ENCODE data around the gene PEDS1.
A peak's percentile ranks its signal among the peaks of the same experiment; 100 is the strongest.
"Not testable (repeated sequence)": the region's sequence is repeated elsewhere in the genome, so short reads cannot be mapped to it uniquely, and the experiment has no call there.

The PEDS1 gene

DNA sequence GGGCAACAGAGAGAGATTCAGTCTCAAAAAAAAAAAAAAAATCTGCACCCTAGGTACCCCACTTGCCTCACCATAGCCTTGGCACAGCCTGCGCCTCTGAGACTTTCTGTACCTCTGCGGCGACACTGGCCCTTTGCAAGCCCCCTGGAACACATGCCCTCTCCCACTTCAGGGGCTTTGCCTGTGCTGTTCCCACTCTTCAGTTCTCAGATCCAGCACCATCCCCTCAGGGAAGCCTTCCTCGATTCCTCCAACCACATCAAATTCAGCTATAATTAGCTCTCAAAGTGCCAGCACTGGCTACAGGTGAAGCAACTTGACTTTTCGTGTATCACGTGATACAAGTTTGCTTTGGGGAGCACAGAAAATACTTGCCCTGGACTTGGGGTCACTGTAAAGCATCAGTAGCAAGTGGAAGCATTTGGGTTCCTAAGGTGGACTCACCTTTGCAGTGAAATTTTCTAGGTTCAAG lies 38.4 kb downstream of the PEDS1 start:
- no peak for DNase-seq

DNA sequence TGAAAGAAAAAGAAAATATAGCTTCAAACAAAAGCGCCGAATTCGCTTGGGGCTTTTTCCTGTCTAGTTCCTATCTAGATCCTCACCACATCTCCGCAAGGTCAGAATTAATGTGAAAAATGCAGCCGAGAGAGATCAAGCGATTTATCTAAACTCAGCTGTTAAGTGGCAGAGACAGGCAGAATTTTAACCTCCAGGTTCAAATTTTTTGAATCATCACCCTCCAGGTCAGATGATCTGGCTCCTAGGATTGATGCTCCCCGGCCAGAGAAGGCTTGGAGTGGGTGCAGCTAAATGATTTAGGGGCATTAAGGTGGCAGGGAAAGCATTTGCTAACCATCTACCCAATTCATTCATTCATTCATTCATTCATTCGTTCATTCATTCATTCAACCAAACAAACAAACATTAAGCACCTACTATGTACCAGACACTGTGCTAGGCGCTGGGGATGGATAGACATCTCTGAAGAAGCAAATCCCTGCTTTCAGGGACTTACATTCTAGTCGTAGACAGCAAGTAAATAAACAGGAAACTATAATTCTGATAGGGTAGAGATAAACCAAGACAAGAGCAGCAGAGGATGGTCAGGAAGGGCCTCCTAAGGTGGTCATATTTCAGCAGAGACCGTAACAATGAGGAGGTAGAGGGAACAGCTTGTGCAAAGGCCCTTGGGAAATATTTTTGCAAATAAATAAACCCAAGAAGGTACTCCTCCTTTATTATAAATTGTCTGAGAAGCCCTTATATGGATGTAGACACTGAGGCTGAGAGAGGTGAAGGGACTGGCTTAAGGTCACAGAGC lies 39.9 kb downstream of the PEDS1 start:
- no peak for DNase-seq

DNA sequence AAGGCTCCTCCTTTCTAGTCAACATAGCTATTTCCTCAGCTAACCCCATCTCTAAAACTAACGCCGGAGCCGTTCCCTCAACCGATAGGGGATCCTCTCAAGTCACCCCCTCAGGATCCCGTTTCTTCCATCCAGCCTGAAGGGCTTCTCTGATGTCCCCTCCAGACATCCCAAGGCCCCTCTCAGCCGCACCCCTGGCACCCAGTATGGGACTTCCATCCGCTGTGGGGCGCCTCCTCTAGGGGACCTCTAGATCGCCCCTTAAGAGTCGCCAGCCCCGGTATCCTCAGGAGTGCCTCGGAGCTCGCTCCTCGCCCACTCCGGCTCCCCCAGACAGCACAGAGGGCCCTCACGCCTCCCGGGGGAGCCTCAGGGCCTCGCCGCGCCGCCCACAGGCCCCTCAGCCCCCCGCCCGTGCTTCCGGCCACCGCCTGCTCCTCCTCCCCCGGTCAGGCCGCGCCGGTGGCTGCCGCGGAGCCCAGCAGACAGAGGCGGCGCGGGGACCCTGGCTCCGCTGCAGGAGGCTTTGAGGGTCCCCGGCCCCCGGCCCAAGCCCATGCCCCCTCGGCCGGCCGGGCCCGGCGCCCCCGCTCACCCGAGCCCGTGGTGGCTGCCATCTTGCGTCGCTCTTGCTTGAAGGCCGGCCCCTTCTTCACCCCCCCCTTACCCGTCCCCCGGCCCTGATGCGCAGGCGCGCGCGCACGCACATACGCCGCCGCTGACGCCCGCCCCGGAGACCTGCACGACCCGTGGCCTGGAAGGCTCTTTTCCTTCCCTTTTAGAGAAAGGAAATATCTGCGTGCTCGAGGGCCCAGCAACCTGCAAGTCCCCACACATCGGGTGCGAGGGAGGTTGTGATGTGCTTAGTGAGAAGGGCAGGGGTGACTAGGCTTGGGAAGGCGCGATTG lies 40.8 kb downstream of the PEDS1 start, which contains the start of gene UBE2V1:
Gene UBE2V1 (minus strand): TSS at position 639 of the 908 bp plus-strand sequence. CDS start 22 bp downstream, at position 617.
- peak; percentile 25 to 92 (median 86) for DNase-seq

DNA sequence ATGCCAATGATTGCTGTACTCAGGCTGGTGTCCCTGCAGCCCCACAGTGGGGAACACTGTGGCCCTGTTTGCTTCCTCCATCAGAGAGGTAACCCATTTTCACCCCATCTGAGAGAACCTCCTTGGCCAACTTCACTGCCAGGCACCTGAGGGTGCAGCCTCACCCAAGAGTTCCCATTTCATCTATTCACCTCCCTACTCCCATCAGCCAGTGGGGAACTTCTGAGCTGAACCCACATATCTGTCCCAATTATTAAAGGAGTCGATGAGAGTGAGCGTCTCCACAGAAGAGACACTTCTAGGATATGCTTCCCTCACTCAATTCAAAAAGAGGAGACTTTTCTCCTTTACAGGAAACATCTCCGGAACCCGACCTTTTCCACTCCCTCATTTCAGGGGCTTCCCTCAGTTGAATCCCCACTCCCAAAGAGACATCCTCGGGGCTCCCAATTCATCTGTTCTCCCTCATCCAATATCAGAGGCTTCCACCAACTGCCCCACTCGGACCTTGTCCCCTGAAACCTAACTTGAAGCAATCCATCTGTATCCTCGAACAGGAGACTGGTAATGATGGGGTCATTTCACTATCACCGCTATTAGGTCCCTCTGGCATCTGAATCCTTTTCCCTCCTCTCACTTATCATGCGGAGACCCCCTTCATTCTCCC lies 41.6 kb downstream of the PEDS1 start:
- no peak for DNase-seq

DNA sequence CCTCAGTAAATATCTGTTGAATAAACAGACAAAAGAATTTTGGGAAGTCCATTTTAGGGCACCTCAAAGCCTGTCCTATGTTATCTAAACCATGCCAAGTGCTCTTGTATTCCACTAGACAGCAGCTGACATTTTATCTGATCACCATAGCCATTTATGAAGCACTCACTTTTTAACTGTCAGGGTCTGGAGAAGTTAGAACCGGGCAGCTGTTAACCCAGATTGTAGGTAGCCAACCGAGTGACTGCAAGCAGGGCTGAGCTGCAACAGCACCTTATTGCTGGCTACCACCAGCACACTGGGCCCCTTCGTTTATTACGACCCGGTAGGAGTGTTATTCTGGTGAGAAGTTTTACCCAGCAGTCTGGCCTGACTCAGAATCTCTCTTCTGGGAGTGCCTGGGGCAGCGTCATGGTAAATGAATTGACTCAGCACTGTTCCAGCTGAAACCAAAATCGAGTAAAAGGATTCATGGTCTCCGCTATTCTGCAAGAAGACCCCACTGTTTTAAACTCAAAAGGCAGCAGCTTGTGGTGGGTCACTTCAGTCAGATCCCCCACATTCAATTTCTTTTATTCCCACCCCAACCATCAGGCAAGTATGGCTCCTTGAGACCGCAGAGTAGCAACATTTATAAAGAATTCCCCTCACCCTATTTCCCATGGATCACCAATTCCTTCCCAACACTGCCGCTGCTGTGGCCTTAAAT lies 42.2 kb downstream of the PEDS1 start:
- no peak for DNase-seq

DNA sequence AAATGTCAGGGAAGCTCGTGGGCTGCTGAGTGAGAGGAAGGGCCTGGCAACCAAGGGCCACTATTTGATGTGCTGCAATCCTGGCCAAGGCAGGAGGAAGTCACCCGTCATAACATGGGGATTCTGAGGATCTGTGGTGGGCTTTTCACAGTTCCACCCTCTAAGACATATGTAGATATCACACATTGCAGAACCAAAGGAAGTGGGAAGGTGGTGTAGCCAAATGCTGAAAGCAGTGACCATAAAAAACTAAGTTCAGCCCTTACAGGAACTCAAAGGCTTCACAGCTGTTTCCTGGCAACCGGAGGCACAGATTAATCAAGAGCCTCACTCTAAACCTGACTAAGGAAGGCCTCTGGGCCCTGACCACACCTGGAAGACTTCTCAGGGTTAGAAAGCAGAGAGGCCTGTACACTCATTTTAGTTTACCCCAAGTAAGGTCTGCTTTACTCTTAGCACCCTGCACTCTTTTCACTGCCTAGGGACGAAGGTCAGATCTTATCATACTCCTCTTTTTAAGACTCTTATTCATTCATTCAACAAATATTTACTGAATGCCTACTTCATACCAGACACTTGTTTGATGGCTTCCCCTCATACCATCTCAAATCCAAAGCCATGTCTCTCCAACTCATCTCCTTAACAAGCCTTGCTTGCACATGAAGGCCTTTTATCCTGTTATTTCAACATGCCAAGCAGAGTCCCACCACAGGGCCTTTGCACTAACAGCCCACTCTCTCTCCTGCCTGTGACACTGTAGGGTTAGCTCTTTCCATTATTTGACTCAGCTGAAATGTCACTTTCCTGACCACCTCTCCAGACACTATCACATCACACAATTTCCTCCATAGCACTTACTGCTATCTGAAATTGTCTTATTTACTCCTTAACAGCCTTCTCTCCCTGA lies 43.1 kb downstream of the PEDS1 start:
- DNase-seq: no peak

DNA sequence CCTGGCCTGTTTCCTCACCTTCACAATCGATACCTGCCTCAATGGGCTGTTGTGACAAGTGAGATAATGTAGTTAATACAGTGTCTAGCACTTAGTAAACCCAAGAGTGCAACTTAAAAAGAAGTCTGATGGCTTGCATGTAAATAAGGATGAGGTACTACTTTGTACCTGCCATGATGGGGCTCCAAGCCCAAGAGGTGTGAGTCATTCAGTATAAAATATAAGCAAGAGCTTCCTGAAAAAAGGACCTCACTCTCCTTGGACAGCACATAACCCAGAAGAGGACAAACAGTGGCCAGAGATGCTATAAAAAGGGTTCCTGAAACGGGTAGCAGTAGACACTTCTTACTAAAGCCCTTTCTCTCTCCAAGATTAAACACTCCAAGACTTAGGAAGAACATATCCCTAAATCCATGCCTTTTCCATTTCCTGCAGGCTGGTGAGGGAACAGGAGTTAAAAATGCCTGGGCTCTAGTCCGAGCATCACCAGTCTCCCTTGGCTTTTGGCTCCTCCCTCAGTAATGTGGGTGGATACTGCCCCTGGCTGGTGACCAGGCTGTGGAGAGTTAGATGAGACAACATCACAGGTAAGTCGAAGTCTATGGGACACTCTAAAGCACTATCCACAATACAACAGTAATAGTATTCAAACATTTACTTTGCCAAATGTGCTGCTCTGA lies 44.8 kb downstream of the PEDS1 start:
- DNase-seq: no peak

DNA sequence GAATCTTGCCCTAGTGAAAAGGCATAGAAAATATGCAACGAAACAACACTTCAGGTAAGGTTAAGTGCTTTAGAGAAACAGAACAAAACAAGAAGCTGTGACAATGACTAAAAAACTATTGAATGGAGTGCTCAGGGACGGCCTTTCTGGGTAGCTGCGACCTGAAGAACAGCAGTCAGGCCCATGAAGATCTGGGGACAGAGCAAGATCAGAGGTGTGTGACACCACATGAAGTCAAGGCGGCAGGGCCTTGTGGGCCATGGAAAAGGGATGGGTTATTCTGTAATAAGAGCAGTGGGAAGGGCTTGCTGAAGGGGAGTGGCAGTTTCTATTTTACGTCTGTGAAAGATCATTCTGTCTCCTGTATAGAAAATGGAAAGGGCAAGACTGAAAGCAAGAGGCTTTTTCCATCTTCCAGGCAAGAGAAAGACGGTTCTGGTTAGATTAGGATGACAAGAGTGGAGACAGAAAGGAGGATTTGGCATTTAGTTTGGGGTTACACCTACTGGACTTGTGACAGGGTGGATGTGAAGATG lies 45.7 kb downstream of the PEDS1 start:
- no peak for DNase-seq

DNA sequence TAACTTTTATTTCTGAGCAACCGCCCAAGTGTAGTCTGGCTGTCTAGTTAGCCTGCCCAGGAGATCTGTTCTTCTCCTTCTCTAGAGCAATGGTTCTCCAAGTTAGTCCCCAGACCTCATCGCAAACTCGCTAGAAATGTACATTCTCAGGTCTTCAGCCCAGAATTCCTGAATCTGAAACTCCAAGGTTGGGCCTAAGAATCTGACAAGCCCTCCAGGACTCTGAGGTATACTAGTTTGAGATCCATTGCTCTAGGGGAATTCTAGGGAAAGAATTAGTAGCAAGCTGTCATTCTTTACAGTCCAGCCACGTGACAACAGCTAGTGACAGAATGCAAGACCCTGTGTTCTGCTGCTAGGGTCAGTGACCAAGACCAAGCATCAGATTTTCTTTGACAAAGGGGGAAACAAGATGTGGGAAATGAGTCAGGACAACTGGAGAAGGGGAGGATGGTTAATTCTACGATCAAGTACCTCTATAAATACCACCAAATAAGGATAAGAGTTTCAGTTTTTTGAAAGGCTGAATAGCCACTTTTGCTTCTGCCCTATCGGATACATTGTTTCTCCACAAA lies 46.4 kb downstream of the PEDS1 start:
- DNase-seq: no peak

DNA sequence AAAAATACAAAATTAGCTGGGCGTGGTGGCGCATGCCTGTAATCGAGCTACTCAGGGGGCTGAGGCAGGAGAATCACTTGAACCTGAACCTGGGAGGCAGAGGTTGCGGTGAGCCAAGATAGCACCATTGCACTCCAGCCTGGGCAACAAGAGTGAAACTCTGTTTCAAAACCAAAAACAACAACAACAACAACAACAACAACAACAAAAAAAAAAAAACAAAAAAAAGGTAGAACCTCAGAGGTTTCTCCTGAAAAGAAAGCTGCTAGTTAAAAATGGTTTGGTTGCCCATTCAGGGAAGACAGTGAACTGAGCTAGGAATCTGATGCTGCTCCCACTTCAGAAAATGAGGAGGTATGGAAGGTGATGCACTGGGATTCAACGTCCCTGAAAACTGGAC lies 46.9 kb downstream of the PEDS1 start:
- not testable (repeated sequence) for DNase-seq
